MM.1S (cell line): ENCODE data around the gene CLDN15.

Experiments
- DNase-seq: peaks from one replicate; pipeline ENCODE4 v3.0.0-alpha.2; 2015
- H2AFZ ChIP-seq: fragments of 300-600 bp; sonication (generic); 2 replicates; pipeline ENCODE4 v1.6.0; 2016; ENCODE audit warnings: antibody characterized with exemption, low read length
- H3F3A ChIP-seq: fragments of 300-600 bp; sonication (generic); 2 replicates; pipeline ENCODE4 v1.6.1; 2016; ENCODE audit warnings: mild to moderate bottlenecking, antibody characterized with exemption, low read length, moderate library complexity, mixed read lengths; ENCODE audit not compliant: insufficient read depth
- H3K27ac ChIP-seq: fragments of 300-600 bp; sonication (generic); 2 replicates; pipeline ENCODE4 v1.5.1; 2016; ENCODE audit warnings: mild to moderate bottlenecking, low read length
- H3K27me3 ChIP-seq: fragments of 300-600 bp; sonication (generic); replicated peaks from 2 replicates; pipeline ENCODE4 v1.6.0; 2016; ENCODE audit warnings: low read length; ENCODE audit not compliant: insufficient read depth
- H3K36me3 ChIP-seq: fragments of 300-600 bp; sonication (generic); replicated peaks from 2 replicates; pipeline ENCODE4 v1.6.1; 2016; ENCODE audit warnings: mild to moderate bottlenecking, low read length, mixed read lengths; ENCODE audit not compliant: insufficient read depth
- H3K4me1 ChIP-seq: fragments of 300-600 bp; sonication (generic); 2 replicates; pipeline ENCODE4 v1.6.1; 2016; ENCODE audit warnings: low read length, mixed read lengths
- H3K4me2 ChIP-seq: fragments of 300-600 bp; sonication (generic); 2 replicates; pipeline ENCODE4 v1.6.0; 2016; ENCODE audit warnings: low read depth, low read length
- H3K4me3 ChIP-seq: fragments of 300-600 bp; sonication (generic); 2 replicates; pipeline ENCODE4 v1.5.1; 2016; ENCODE audit warnings: low read length, mixed read lengths
- H3K79me2 ChIP-seq: fragments of 300-600 bp; sonication (generic); 2 replicates; pipeline ENCODE4 v1.6.1; 2016; ENCODE audit warnings: mixed run types, low read length, mixed read lengths
- H3K9ac ChIP-seq: fragments of 300-600 bp; sonication (generic); 2 replicates; pipeline ENCODE4 v1.6.1; 2016; ENCODE audit warnings: low read length, mixed read lengths
- H3K9me2 ChIP-seq: fragments of 300-600 bp; sonication (generic); replicated peaks from 2 replicates; pipeline ENCODE4 v1.6.1; 2016; ENCODE audit warnings: mild to moderate bottlenecking, low read length, mixed read lengths; ENCODE audit not compliant: insufficient read depth
- H3K9me3 ChIP-seq: fragments of 300-600 bp; sonication (generic); replicated peaks from 2 replicates; pipeline ENCODE4 v1.6.1; 2016; ENCODE audit warnings: mild to moderate bottlenecking, low read length, mixed read lengths; ENCODE audit not compliant: insufficient read depth
- H4K20me1 ChIP-seq: fragments of 300-600 bp; sonication (generic); 2 replicates; pipeline ENCODE4 v1.6.1; 2016; ENCODE audit warnings: mild to moderate bottlenecking, low read length, moderate library complexity, mixed read lengths; ENCODE audit not compliant: insufficient read depth
- EZH2 ChIP-seq: fragments of 300-600 bp; sonication (generic); optimal IDR thresholded peaks from 2 replicates; pipeline ENCODE3; 2017; ENCODE audit warnings: low read depth, mild to moderate bottlenecking, antibody characterized with exemption, low read length, mixed read lengths
- EZH2phosphoT487 ChIP-seq: fragments of 300-600 bp; sonication (generic); IDR thresholded peaks from 2 replicates; pipeline ENCODE4 v1.6.1; 2018; ENCODE audit warnings: antibody characterized with exemption, low read length
- TF ChIP-seq, protein P1 (sequence below): fragments of 300-600 bp; sonication (generic); IDR thresholded peaks from 2 replicates; pipeline ENCODE4 v1.5.1; 2016; ENCODE audit warnings: antibody characterized with exemption, low read length, mixed read lengths

The CLDN15 gene

DNA sequence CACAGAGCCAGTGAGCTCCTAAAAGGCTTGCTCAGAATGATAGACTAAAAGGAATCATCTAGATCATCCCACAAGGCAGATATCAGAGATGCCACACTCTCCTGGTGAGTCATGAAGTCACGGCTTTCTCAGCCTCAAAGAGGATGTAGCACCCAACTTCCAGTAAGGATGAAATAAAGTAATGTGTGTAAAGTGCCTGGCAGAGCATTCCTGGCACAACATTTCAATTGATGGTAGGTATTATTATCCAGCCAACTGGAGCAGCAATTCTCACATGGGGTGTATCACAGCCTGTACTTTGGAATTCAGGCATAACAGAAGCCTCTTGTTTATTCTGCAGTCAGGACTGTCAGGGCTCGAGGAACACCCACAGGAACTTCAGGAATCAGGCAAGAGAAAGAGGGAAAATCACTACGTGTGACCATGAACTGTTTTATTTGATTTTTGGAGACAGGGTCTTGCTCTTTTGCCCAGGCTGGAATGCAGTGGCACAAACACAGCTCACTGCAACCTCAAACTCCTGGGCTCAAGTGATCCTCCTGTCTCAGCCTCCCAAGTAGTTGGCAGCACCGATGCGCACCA is 52.3 kb downstream of the CLDN15 start:
- no peaks in the 10 kb centered on the region for H3K36me3 ChIP-seq
- H4K20me1 ChIP-seq, result no peaks in the 10 kb centered on the region
- H3F3A ChIP-seq, result no peaks in the 10 kb centered on the region
- TF ChIP-seq EZH2phosphoT487, result no peak
- no peak for TF ChIP-seq EZH2
- TF ChIP-seq, protein P1, sequence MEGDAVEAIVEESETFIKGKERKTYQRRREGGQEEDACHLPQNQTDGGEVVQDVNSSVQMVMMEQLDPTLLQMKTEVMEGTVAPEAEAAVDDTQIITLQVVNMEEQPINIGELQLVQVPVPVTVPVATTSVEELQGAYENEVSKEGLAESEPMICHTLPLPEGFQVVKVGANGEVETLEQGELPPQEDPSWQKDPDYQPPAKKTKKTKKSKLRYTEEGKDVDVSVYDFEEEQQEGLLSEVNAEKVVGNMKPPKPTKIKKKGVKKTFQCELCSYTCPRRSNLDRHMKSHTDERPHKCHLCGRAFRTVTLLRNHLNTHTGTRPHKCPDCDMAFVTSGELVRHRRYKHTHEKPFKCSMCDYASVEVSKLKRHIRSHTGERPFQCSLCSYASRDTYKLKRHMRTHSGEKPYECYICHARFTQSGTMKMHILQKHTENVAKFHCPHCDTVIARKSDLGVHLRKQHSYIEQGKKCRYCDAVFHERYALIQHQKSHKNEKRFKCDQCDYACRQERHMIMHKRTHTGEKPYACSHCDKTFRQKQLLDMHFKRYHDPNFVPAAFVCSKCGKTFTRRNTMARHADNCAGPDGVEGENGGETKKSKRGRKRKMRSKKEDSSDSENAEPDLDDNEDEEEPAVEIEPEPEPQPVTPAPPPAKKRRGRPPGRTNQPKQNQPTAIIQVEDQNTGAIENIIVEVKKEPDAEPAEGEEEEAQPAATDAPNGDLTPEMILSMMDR, result no peak
- peaks cover 71% of the 10 kb centered on the region for H3K27me3 ChIP-seq
- H3K4me1 ChIP-seq, result 0 out of 2 replicates have a peak, but pooled peaks cover 4% of the 10 kb centered on the region
- no peaks in the 10 kb centered on the region for H3K9me3 ChIP-seq
- no peaks in the 10 kb centered on the region for H3K79me2 ChIP-seq
- H3K9ac ChIP-seq, result no peak overlapping the region
- H3K4me3 ChIP-seq, result no peak overlapping the region
- no peak overlapping the region for H3K4me2 ChIP-seq
- no peaks in the 10 kb centered on the region for H3K9me2 ChIP-seq
- no peak overlapping the region for H2AFZ ChIP-seq
- no peak overlapping the region for H3K27ac ChIP-seq
- DNase-seq, result no peak
